B cell (primary cell): ENCODE data around the gene TTC8. TPM values are rescaled to one million over a fixed set of nuclear protein-coding genes. Genes with fewer than 3 reads are reported as not detected.

ENCODE experiments used
- ATAC-seq: fragments of 200-7000 bp; cut with Tn5 transposase; one replicate; pipeline ENCODE4 v1.10.0; 2021; ENCODE audit warnings: low read depth, mild to moderate bottlenecking, moderate number of reproducible peaks, moderate library complexity
- CTCF ChIA-PET: fragments of 350-600 bp; sonication (Branson Sonifier 250); formaldehyde crosslinking; loops from one replicate; lab custom pipeline; 2021; ENCODE audit warnings: antibody characterized with exemption, inconsistent platforms; lab: Charles Lee
- POLR2A ChIA-PET: fragments of 350-600 bp; sonication (Branson Sonifier 250); formaldehyde crosslinking; loops from one replicate; lab custom pipeline; 2021; ENCODE audit warnings: antibody characterized with exemption; lab: Charles Lee
- DNase-seq: peaks from one replicate; pipeline ENCODE4 v3.0.0; 2013
- H2AFZ ChIP-seq: 2 replicates; pipeline ENCODE4 v1.6.1; 2012; ENCODE audit warnings: mild to moderate bottlenecking, low read depth, low read length; ENCODE audit not compliant: insufficient read depth, poor library complexity, severe bottlenecking
- H3K27ac ChIP-seq, 2 donors: 1 replicate in 1 of 2; 2 replicates in 1 of 2; pipeline ENCODE4 v1.5.1; 2012 to 2013; ENCODE audit warnings: low read length in 2 of 2, mild to moderate bottlenecking in 2 of 2, moderate library complexity in 1 of 2
- H3K27me3 ChIP-seq, 4 experiments: fragments of 200-600 bp in 1 of 4; sonication (generic) in 1 of 4; replicated peaks in 1 of 4; 1 replicate in 2 of 4; 2 replicates in 2 of 4; pipeline versions ENCODE4 v1.6.1 to v1.7.0; 2013 to 2016; ENCODE audit warnings: low read length in 3 of 4, mild to moderate bottlenecking in 2 of 4, mixed read lengths in 1 of 4, moderate library complexity in 1 of 4; ENCODE audit not compliant: insufficient read depth in 4 of 4, control insufficient read depth in 3 of 4; ENCODE audit errors: control extremely low read depth in 1 of 4
- H3K36me3 ChIP-seq, 2 experiments: replicated peaks in 1 of 2; 1 replicate in 1 of 2; 2 replicates in 1 of 2; pipeline versions ENCODE4 v1.6.1 to v1.7.1; 2013; ENCODE audit warnings: low read length in 1 of 2; ENCODE audit not compliant: insufficient read depth in 2 of 2, control insufficient read depth in 1 of 2; ENCODE audit errors: control extremely low read depth in 1 of 2, extremely low read depth in 1 of 2
- H3K4me1 ChIP-seq, 2 donors: fragments of 200-600 bp in 1 of 2; sonication (generic) in 1 of 2; 1 replicate in 1 of 2; 2 replicates in 1 of 2; pipeline versions ENCODE4 v1.5.1 to v1.6.1; 2013 to 2017; ENCODE audit warnings: low read length in 2 of 2; ENCODE audit not compliant: control insufficient read depth in 2 of 2, insufficient read depth in 2 of 2
- H3K4me2 ChIP-seq: replicated peaks from 2 replicates; pipeline ENCODE3; 2012; ENCODE audit warnings: mild to moderate bottlenecking, low read depth, low read length; ENCODE audit not compliant: poor library complexity, severe bottlenecking
- H3K4me3 ChIP-seq, 5 experiments: fragments of 200-600 bp in 1 of 5; sonication (generic) in 1 of 5; 1 replicate in 3 of 5; 2 replicates in 2 of 5; pipeline versions ENCODE4 v1.5.1 to v1.7.0; 2011 to 2016; ENCODE audit warnings: low read length in 4 of 5, mild to moderate bottlenecking in 4 of 5, low read depth in 2 of 5, control low read depth in 1 of 5, moderate library complexity in 1 of 5; ENCODE audit not compliant: insufficient read depth in 1 of 5; ENCODE audit errors: control extremely low read depth in 1 of 5, extremely low read depth in 1 of 5
- H3K79me2 ChIP-seq: fragments of 200-600 bp; sonication (generic); one replicate; pipeline ENCODE4 v1.6.0; 2016; ENCODE audit warnings: low read length; ENCODE audit not compliant: control insufficient read depth, insufficient read depth
- H3K9ac ChIP-seq: fragments of 200-600 bp; sonication (generic); 2 replicates; pipeline ENCODE4 v1.6.1; 2017; ENCODE audit warnings: mild to moderate bottlenecking, low read length, moderate library complexity
- H3K9me3 ChIP-seq, 3 donors: one replicate each; pipeline versions ENCODE4 v1.6.1 to v1.7.1; 2013; ENCODE audit warnings: low read length in 2 of 3; ENCODE audit not compliant: control insufficient read depth in 2 of 3, insufficient read depth in 1 of 3; ENCODE audit errors: control extremely low read depth in 1 of 3
- H4K20me1 ChIP-seq: 2 replicates; pipeline ENCODE4 v1.6.0; 2012; ENCODE audit warnings: mild to moderate bottlenecking, low read length; ENCODE audit not compliant: insufficient read depth, control insufficient read depth, poor library complexity, severe bottlenecking
- H3K27ac Mint-ChIP-seq: one replicate; pipeline ENCODE4 v1.8.0; 2021; ENCODE audit warnings: mixed read lengths
- H3K27me3 Mint-ChIP-seq: one replicate; pipeline ENCODE4 v1.8.0; 2021; ENCODE audit warnings: mixed read lengths
- H3K4me1 Mint-ChIP-seq: one replicate; pipeline ENCODE4 v1.8.0; 2021; ENCODE audit warnings: mixed read lengths
- H3K4me3 Mint-ChIP-seq: one replicate; pipeline ENCODE4 v1.8.0; 2021; ENCODE audit warnings: mixed read lengths
- H3K9me3 Mint-ChIP-seq: one replicate; pipeline ENCODE4 v1.8.0; 2022; ENCODE audit warnings: mixed read lengths; ENCODE audit not compliant: insufficient read depth
- EZH2 ChIP-seq: IDR thresholded peaks from 2 replicates; pipeline ENCODE4 v1.6.1; 2012; ENCODE audit warnings: borderline replicate concordance, low read depth, mild to moderate bottlenecking, moderate library complexity, low read length; ENCODE audit not compliant: insufficient read depth, poor library complexity, severe bottlenecking
- WGBS: methylation state at CpG from one replicate; pipeline ENCODE4 v1.1.5; 2013; ENCODE audit warnings: missing lambda C conversion rate; ENCODE audit not compliant: insufficient coverage; 5-methylcytosine and 5-hydroxymethylcytosine counted together
- intact Hi-C: fragments of 100-400 bp; cut with micrococcal nuclease; formaldehyde crosslinking; loops from one replicate; pipeline ENCODE4 v1.10.0; 2022
- polyA plus RNA-seq: library from polyadenylated mRNA; depleted of rRNA; stranded (reverse); fragments of >200 nt; gene quantifications from 2 replicates; pipeline ENCODE4 v1.2.3, GENCODE V29; 2012
- total RNA-seq, 2 donors: library from RNA; stranded (reverse); fragments of 120-200 nt in 1 of 2; gene quantifications; 1 replicate in 1 of 2; 2 replicates in 1 of 2; pipeline versions ENCODE4 v1.2.3 to v1.2.4, GENCODE V29; 2013 to 2022
- TF ChIP-seq, protein P1 (sequence below): fragments of 200-600 bp; IDR thresholded peaks from one replicate; pipeline ENCODE4 v1.8.0; 2022; ENCODE audit warnings: antibody characterized with exemption, mild to moderate bottlenecking

TTC8 gene
- total and polyA plus RNA-seq, 2 donors (not counting 1 experiment from before 2014, with no cell fraction given) = 2.7 to 7.2 TPM

- intact Hi-C loops = no loop called here
- Mint-ChIP-seq H3K27me3 (peaks cover 4% of the 10 kb centered on the region), H3K27ac (no peak overlapping the region), H3K9me3 (no peaks in the 10 kb centered on the region), H3K4me1 (no peaks in the 10 kb centered on the region), H3K4me3 (no peak overlapping the region)
- ChIA-PET POLR2A (no interaction called here), CTCF (no interaction called here)
- Histone ChIP-seq H3K4me3 (no peak overlapping the region), H3K9ac (no peak overlapping the region), H3K27ac (no peak overlapping the region), H3K9me3 (no peaks in the 10 kb centered on the region), H3K79me2 (no peaks in the 10 kb centered on the region), H3K4me2 (no peak overlapping the region), H2AFZ (no peak overlapping the region), H3K27me3 (no peaks in the 10 kb centered on the region), H4K20me1 (no peaks in the 10 kb centered on the region), H3K4me1 (no peaks in the 10 kb centered on the region), H3K36me3 (no peaks in the 10 kb centered on the region)
- ATAC-seq = no peak
- no peak for DNase-seq
- WGBS = no CpG with 5 or more reads among the region's 5 CpGs
- TF ChIP-seq, protein P1, sequence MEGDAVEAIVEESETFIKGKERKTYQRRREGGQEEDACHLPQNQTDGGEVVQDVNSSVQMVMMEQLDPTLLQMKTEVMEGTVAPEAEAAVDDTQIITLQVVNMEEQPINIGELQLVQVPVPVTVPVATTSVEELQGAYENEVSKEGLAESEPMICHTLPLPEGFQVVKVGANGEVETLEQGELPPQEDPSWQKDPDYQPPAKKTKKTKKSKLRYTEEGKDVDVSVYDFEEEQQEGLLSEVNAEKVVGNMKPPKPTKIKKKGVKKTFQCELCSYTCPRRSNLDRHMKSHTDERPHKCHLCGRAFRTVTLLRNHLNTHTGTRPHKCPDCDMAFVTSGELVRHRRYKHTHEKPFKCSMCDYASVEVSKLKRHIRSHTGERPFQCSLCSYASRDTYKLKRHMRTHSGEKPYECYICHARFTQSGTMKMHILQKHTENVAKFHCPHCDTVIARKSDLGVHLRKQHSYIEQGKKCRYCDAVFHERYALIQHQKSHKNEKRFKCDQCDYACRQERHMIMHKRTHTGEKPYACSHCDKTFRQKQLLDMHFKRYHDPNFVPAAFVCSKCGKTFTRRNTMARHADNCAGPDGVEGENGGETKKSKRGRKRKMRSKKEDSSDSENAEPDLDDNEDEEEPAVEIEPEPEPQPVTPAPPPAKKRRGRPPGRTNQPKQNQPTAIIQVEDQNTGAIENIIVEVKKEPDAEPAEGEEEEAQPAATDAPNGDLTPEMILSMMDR = no peak
- TF ChIP-seq EZH2 = no peak
These were observed 16.5 kb downstream of the TTC8 start for GRCh38 chr14:88840926-88841325.

GRCh38 chr14:88841741-88842140 lies 17.3 kb downstream of the TTC8 start:
- no peaks in the 10 kb centered on the region for H3K36me3 ChIP-seq
- H3K4me3 ChIP-seq = no peak overlapping the region
- DNase-seq (no peak), ATAC-seq (no peak)
- Mint-ChIP-seq H3K27ac (no peak overlapping the region), H3K9me3 (no peaks in the 10 kb centered on the region), H3K4me3 (no peak overlapping the region), H3K4me1 (no peaks in the 10 kb centered on the region), H3K27me3 (peaks cover 4% of the 10 kb centered on the region)
- no CpG with 5 or more reads among the region's 1 CpG for WGBS
- no peaks in the 10 kb centered on the region for H4K20me1 ChIP-seq
- no peak overlapping the region for H3K4me2 ChIP-seq
- H3K79me2 ChIP-seq = no peaks in the 10 kb centered on the region
- no peak overlapping the region for H3K9ac ChIP-seq
- intact Hi-C loops = no loop called here
- no peak overlapping the region for H2AFZ ChIP-seq
- no peaks in the 10 kb centered on the region for H3K27me3 ChIP-seq
- no peak overlapping the region for H3K27ac ChIP-seq
- no peaks in the 10 kb centered on the region for H3K4me1 ChIP-seq
- TF ChIP-seq EZH2 = no peak
- TF ChIP-seq, protein P1 = no peak
- ChIA-PET CTCF (no interaction called here), POLR2A (no interaction called here)
- H3K9me3 ChIP-seq = no peaks in the 10 kb centered on the region
